NCI-H82 treated with DMSO at 0.1 percent for 48 hours (cell line): ENCODE results near the gene AFF4.
A peak's percentile ranks its signal among the peaks of the same experiment; 100 is the strongest.
"Not testable (repeated sequence)": the region's sequence is repeated elsewhere in the genome, so short reads cannot be mapped to it uniquely, and the experiment has no call there.

Source experiments
- DNase-seq: peaks from one replicate; lab custom pipeline; 2025; ENCODE audit not compliant: unreplicated experiment; lab: John Stamatoyannopoulos, UW

AFF4 gene

GRCh38 chr5:132963171-132964104 lies at the start of gene AFF4:
TSS of gene AFF4 (minus strand) at chr5:132963634. CDS start at chr5:132937189, 26,445 bp downstream.
- DNase-seq: peak; percentile 74

GRCh38 chr5:133008455-133008854 lies 45.0 kb upstream of the AFF4 start:
- DNase-seq: not testable (repeated sequence)

- DNase-seq: no peak
Measured at GRCh38 chr5:133006653-133007052, 43.2 kb upstream of the AFF4 start.

- no peak for DNase-seq
Measured at GRCh38 chr5:132999246-132999645, 35.8 kb upstream of the AFF4 start.

- no peak for DNase-seq
Measured at GRCh38 chr5:132998556-132998955, 35.1 kb upstream of the AFF4 start.

- DNase-seq: no peak
Measured at GRCh38 chr5:132996307-132996706, 32.9 kb upstream of the AFF4 start.

GRCh38 chr5:132987531-132988408 lies 24.3 kb upstream of the AFF4 start:
- DNase-seq: no peak

- not testable (repeated sequence) for DNase-seq
Measured at GRCh38 chr5:132982971-132983370, 19.5 kb upstream of the AFF4 start.

GRCh38 chr5:132981288-132981687 lies 17.9 kb upstream of the AFF4 start:
- DNase-seq: no peak

- DNase-seq: no peak
Measured at GRCh38 chr5:132979976-132980375, 16.5 kb upstream of the AFF4 start.

- no peak for DNase-seq
Measured at GRCh38 chr5:132979367-132979940, 16.0 kb upstream of the AFF4 start.

GRCh38 chr5:132976852-132977251 lies 13.4 kb upstream of the AFF4 start:
- no peak for DNase-seq

- not testable (repeated sequence) for DNase-seq
Measured at GRCh38 chr5:132972436-132972828, 9.0 kb upstream of the AFF4 start.

GRCh38 chr5:132971483-132972435 lies 8.3 kb upstream of the AFF4 start:
- no peak for DNase-seq

GRCh38 chr5:132965120-132965519 lies 1.7 kb upstream of the AFF4 start:
- DNase-seq: no peak

- DNase-seq: peak; percentile 68
Measured at GRCh38 chr5:132962429-132963021, 909 bp downstream of the AFF4 start.

- no peak for DNase-seq
Measured at GRCh38 chr5:132961887-132962286, 1.5 kb downstream of the AFF4 start.

GRCh38 chr5:132961123-132961815 lies 2.2 kb downstream of the AFF4 start:
- not testable (repeated sequence) for DNase-seq

- DNase-seq: not testable (repeated sequence)
Measured at GRCh38 chr5:132956166-132956799, 7.2 kb downstream of the AFF4 start.
